ENCODE results near the gene GLRX3. TPM values are rescaled to one million over a fixed set of nuclear protein-coding genes. Genes with fewer than 3 reads are reported as not detected.
A peak's percentile ranks its signal among the peaks of the same experiment; 100 is the strongest.

GLRX3 gene
- total RNA-seq, 2 donors from 2014 or later, result 38.9 to 49.5 TPM

DNA sequence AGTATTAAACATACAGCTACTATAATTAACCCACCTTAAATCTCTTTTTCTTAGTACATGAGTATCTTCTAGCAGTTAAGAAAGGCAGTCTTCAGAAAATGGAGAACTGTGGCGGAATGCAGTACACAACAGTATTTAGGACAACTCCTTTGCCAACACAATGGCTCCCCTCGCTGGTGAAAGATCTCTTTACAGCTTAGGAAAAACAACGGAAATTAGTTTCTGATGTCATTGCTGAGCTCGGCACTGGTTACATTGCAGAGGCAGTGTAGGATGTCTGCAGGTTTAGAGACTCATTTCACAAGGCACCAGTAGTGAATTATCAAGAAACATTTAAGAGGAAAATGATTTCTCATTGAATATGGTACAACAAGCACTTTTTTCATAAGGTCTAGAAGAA is 43.4 kb downstream of the GLRX3 start:
- Histone ChIP-seq H3K36me3 (peaks cover 57% of the 10 kb centered on the region), H3K9me3 (no peaks in the 10 kb centered on the region), H3K4me3 (no peak overlapping the region), H3K4me1 (peaks cover 0 to 5% of the 10 kb centered on the region in 2 donors), H3K27ac (no peak overlapping the region), H3K27me3 (no peaks in the 10 kb centered on the region)
- TF ChIP-seq, protein P1, sequence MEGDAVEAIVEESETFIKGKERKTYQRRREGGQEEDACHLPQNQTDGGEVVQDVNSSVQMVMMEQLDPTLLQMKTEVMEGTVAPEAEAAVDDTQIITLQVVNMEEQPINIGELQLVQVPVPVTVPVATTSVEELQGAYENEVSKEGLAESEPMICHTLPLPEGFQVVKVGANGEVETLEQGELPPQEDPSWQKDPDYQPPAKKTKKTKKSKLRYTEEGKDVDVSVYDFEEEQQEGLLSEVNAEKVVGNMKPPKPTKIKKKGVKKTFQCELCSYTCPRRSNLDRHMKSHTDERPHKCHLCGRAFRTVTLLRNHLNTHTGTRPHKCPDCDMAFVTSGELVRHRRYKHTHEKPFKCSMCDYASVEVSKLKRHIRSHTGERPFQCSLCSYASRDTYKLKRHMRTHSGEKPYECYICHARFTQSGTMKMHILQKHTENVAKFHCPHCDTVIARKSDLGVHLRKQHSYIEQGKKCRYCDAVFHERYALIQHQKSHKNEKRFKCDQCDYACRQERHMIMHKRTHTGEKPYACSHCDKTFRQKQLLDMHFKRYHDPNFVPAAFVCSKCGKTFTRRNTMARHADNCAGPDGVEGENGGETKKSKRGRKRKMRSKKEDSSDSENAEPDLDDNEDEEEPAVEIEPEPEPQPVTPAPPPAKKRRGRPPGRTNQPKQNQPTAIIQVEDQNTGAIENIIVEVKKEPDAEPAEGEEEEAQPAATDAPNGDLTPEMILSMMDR (IDR thresholded peaks at IDR 0.05), result peak in 1 of 2 donors; percentile 35
- DNase-seq (ENCODE audit: low spot score), result no peak

DNA sequence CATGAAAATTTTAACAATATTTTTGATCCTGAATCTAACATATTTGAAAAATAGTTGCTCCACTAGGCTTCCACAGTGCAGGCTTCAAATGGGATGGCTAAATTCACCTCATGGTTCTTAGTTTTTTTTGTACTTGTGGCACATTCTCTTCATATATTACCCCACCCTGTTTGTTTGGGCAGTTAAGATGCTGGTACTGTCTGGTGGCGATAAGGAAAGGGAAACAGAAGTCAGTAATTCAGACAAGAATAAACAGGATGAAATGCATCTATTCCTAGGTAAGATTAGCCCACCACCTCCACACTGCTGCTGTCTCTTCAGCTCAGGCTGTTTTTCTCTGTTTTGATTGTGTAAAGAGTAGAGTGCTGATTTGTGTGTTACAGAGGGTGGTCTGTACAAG is 44.2 kb downstream of the GLRX3 start:
- Histone ChIP-seq H3K36me3 (peaks cover 57% of the 10 kb centered on the region), H3K4me1 (peaks cover 0 to 5% of the 10 kb centered on the region in 2 donors), H3K27me3 (no peaks in the 10 kb centered on the region), H3K4me3 (no peak overlapping the region), H3K9me3 (no peaks in the 10 kb centered on the region), H3K27ac (no peak overlapping the region)
- no peak for DNase-seq (ENCODE audit: low spot score)
- TF ChIP-seq, protein P1 (IDR thresholded peaks at IDR 0.05), result no peak

DNA sequence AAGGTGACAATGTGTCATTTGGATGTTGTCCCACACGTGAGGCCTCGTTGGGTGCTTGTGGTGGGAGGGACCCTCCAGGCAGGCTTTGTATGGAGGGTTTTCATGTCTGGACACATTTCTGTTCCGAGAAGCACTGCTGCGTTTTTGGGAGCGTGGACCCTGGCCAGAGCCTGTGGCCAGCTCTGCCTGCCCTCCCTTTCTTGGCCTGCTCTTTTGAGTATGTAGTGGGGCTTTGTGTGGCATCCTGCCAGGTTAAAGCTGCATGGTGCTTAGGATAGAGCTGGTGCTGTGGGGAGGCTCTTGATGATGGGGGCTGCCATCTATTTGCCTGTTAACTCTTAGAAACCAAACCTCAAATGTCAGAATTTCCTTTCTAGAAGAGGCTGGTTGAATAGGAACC is 45.7 kb downstream of the GLRX3 start:
- Histone ChIP-seq H3K27ac (no peak overlapping the region), H3K36me3 (peaks cover 57% of the 10 kb centered on the region), H3K9me3 (no peaks in the 10 kb centered on the region), H3K4me3 (no peak overlapping the region), H3K4me1 (peaks cover 0 to 5% of the 10 kb centered on the region in 2 donors), H3K27me3 (no peaks in the 10 kb centered on the region)
- DNase-seq (ENCODE audit: low spot score), result no peak
- TF ChIP-seq, protein P1 (IDR thresholded peaks at IDR 0.05), result no peak

DNA sequence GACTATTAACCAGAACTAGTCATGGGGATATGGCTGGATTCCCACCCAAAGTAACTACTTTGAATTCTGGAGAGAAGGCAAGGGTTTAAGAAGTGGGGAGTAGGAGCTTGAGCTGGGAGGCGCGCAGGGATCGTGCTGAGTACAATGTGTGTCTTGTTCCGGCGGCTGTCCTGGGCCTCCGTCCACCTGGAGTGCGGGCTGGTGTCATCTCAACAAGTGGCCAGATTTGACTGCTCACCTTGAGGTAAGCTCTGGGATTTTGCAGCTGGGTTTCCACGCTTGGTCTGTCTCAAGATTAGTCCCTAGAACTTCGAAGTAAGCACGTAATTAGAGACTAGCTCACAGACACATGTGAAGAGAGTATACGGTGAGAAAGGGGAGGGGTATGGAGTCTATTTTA is 49.4 kb downstream of the GLRX3 start:
- DNase-seq (ENCODE audit: low spot score), result no peak
- Histone ChIP-seq H3K36me3 (peaks cover 48% of the 10 kb centered on the region), H3K4me3 (no peak overlapping the region), H3K9me3 (no peaks in the 10 kb centered on the region), H3K4me1 (peaks cover 0 to 12% of the 10 kb centered on the region in 2 donors), H3K27ac (no peak overlapping the region), H3K27me3 (no peaks in the 10 kb centered on the region)
- TF ChIP-seq, protein P1 (IDR thresholded peaks at IDR 0.05), result no peak

DNA sequence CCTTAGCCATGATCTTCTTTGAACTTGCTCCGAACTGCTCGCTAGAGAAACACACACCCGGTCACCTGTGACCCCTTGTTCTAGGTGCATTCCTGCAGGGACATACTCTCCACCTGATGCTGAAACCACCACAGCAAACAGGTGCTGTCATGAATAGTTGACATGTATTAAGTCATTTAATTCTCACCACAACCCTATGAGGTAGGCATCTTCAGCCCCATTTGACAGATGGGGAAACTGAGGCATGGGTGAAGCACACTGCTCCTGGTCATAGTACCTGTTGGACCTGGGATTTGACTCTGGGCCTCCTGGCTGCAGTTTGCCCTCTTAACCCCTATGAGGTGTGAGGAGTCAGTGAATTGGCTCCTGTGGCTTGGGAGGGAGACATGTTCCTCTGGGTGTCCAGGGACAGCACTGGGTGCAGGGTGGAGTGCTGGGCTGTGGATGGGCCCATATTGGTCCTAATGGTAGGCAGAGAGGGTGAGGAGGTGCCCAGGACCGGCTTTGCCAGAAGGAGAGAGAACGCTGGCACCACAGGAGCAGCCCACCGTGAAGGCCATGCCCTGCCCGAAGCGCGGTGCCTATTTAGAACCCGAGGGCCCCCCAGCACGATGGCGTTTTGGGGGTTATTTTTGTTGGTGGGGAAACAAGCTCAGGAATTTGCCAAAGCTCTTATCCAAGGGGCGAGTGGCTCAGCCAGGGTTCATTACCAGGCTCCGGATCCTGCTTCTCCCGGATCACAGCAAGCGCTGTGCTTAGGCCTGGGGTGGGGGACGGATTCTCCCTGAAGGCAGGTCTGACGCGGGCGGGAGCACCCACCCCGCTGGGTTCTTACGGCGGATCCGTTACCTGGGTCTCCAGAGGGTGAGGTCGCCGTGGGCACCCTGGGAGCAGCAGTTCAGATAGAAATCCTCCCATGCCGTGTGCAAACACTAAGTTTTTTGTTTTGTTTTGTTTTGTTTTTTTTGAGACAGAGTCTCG is 52.3 kb downstream of the GLRX3 start:
- TF ChIP-seq, protein P1 (IDR thresholded peaks at IDR 0.05), result no peak
- no peaks in the 10 kb centered on the region for H3K27me3 ChIP-seq
- no peak overlapping the region for H3K27ac ChIP-seq
- H3K9me3 ChIP-seq, result no peaks in the 10 kb centered on the region
- DNase-seq (ENCODE audit: low spot score), result no peak
- peaks cover 24% of the 10 kb centered on the region for H3K36me3 ChIP-seq
- H3K4me3 ChIP-seq, result no peak overlapping the region
- H3K4me1 ChIP-seq, result peaks cover 0 to 11% of the 10 kb centered on the region in 2 donors
